Motor neuron (in vitro differentiated cells): ENCODE measurements around the gene C2CD2. TPM values are rescaled to one million over a fixed set of nuclear protein-coding genes. Genes with fewer than 3 reads are reported as not detected.
"Not testable (repeated sequence)": the region's sequence is repeated elsewhere in the genome, so short reads cannot be mapped to it uniquely, and the experiment has no call there.

ENCODE experiments used
- ATAC-seq, 8 experiments: fragments of 200-7000 bp; cut with Tn5 transposase; replicated peaks in 6 of 8; 2 replicates each; pipeline ENCODE4 v1.8.0; 2021; ENCODE audit warnings: mild to moderate bottlenecking in 8 of 8, moderate library complexity in 8 of 8
- H3K27ac ChIP-seq, 2 donors: fragments of 250-450 bp; sonication (Bioruptor Pico); 2 replicates each; pipeline ENCODE4 v1.9.0; 2021; ENCODE audit warnings: antibody characterized with exemption in 2 of 2, mild to moderate bottlenecking in 2 of 2, moderate library complexity in 1 of 2
- H3K4me1 ChIP-seq, 2 donors: fragments of 250-450 bp; sonication (Bioruptor Pico); replicated peaks in 1 of 2; 2 replicates each; pipeline ENCODE4 v1.6.1; 2021; ENCODE audit warnings: antibody characterized with exemption in 2 of 2, mild to moderate bottlenecking in 2 of 2, moderate library complexity in 1 of 2
- H3K4me3 ChIP-seq, 5 donors: fragments of 250-450 bp; sonication (Bioruptor Pico); 2 replicates each; pipeline ENCODE4 v1.9.0; 2021; ENCODE audit warnings: antibody characterized with exemption in 5 of 5, mild to moderate bottlenecking in 5 of 5, moderate library complexity in 4 of 5
- WGBS, 10 experiments: fragments of 450-650 bp; shearing (Covaris generic); methylation state at CpG; one replicate each; pipeline ENCODE4 v1.0.0; 2022; 5-methylcytosine and 5-hydroxymethylcytosine counted together
- in situ Hi-C, 9 experiments: fragments of 400-800 bp; cut with MboI; loops; one replicate each; pipeline ENCODE4 v1.15.0; 2021; ENCODE audit warnings: low sequenced_read_pairs in 9 of 9, low pct_unique_long_range_greater_than_20kb in 2 of 9; ENCODE audit not compliant: unreplicated experiment in 9 of 9
- total RNA-seq, 8 experiments: library from RNA; unstranded; fragments of 300-600 nt; gene quantifications; 2 replicates each; pipeline versions ENCODE4 v1.2.3 to v1.2.4, GENCODE V29; 2022

The C2CD2 gene
- total RNA-seq, 8 experiments from 2014 or later, result 3.5 to 22.3 (median 6.6) TPM

DNA sequence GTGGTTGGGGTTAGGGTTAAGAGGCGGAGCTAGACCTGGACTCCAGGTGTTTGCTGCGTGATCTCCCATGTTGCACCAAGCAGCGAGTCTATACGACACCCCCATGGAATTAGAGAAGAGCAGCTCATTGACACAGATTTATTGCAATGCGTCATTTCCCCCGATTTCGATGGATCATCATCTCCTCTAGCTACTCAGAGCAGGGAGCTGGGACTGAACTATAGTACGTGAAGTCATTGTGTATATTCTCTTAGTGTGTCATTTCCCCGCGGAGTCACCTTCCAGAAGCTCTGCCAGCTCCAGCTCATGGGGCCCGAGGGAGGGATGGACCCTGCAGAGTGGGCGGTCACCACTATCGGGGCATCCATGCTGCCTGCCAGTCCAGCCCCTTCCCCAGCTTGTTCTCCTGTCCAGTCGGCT, 7.5 kb upstream of the C2CD2 start:
- Histone ChIP-seq H3K4me1 (peaks cover 0 to 2% of the 10 kb centered on the region in 2 donors), H3K27ac (no peak overlapping the region), H3K4me3 (no peak overlapping the region)
- in situ Hi-C loops, result no loop called here
- WGBS, 10 experiments, result 81 to 100% (median 87%) methylated on average over 1 to 10 of the region's 14 CpGs; no CpG with 5 or more reads in 3 of the 10 experiments
- ATAC-seq, result peak in 3 of 8 experiments; percentile 32 to 59 (median 35)

DNA sequence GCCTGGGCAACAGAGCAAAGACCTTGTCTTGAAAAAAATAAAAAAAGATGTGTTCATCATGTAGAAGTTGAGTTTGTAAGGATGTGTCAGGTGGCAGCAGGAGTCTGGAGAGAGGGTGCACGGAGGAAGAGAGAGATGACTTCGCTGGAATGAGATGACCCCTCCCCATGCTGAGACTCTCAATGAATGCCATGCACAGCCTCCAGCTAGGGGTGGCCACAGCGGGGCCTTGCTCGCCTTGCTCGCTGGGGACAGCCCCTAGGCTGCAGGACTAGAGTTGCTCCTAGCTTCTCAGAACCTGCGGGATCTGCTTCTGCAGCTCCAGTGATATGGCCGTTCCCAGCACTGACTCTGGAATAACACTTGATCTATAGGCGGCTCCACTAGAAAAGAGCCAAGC, 6.6 kb upstream of the C2CD2 start:
- in situ Hi-C loops, result no loop called here
- 20 to 100% (median 80%) methylated on average over 1 to 8 of the region's 8 CpGs; no CpG with 5 or more reads in 4 of the 10 experiments for WGBS, 10 experiments
- ATAC-seq, result no peak
- Histone ChIP-seq H3K27ac (no peak overlapping the region), H3K4me1 (peaks cover 0 to 2% of the 10 kb centered on the region in 2 donors), H3K4me3 (no peak overlapping the region)

DNA sequence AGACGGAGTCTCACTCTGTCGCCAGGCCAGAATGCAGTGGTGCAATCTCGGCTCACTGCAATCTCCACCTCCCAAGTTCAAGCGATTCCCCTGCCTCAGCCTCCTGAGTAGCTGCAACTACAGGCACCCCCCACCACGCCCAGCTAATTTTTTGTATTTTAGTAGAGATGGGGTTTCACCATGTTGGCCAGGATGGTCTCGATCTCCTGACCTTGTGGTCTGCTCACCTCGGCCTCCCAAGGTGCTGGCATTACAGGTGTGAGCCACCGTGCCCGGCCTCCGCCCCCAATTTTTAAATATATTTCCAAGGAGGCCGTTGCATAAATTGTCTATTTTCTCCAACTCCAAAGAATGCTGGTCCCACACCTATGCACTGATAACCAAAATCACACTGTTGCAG, 5.9 kb upstream of the C2CD2 start:
- in situ Hi-C loops, H3K4me1 ChIP-seq, ATAC-seq, H3K4me3 ChIP-seq, H3K27ac ChIP-seq: not testable (repeated sequence)
- WGBS, 10 experiments, result 86 to 100% (median 95%) methylated on average over 1 to 10 of the region's 11 CpGs; no CpG with 5 or more reads in 4 of the 10 experiments

DNA sequence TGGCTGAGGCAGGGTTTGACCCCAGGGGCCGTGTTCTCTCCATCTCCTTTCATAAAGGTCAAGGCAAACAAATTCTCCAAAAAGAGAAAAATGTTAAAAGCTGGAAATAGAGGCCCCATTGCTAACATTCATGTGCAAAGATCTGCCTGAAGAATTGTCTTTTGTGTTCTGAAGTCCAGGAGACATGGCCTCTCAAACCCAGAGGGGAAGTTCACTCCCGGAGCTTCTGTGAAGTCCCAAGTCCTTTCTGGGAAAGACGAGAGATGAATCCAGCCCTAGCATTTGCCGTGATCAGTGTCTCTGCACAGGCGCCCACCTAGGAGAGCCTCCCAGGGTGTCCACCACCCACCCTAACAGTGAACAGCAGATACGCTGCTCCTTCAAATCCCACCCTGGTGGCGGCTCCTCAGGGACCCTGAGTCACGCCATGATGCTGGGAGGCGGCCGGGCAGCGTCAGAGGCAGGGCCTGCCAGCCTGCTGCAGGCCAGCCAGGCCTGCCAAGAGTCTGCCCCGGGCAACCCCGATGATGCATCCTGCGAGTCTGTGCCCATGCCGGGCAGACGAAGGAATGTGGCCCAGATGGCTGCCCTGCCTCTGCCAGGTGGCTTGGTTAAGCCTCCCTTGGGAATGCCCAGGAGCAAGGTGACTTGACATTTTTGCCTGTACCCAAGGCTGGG, 5.2 kb upstream of the C2CD2 start:
- ATAC-seq, result no peak
- Histone ChIP-seq H3K27ac (no peak overlapping the region), H3K4me1 (peaks cover 0 to 6% of the 10 kb centered on the region in 2 donors), H3K4me3 (no peak overlapping the region)
- 80 to 90% (median 83%) methylated on average over 1 to 3 of the region's 16 CpGs; no CpG with 5 or more reads in 6 of the 10 experiments for WGBS, 10 experiments
- in situ Hi-C loops, result no loop called here

DNA sequence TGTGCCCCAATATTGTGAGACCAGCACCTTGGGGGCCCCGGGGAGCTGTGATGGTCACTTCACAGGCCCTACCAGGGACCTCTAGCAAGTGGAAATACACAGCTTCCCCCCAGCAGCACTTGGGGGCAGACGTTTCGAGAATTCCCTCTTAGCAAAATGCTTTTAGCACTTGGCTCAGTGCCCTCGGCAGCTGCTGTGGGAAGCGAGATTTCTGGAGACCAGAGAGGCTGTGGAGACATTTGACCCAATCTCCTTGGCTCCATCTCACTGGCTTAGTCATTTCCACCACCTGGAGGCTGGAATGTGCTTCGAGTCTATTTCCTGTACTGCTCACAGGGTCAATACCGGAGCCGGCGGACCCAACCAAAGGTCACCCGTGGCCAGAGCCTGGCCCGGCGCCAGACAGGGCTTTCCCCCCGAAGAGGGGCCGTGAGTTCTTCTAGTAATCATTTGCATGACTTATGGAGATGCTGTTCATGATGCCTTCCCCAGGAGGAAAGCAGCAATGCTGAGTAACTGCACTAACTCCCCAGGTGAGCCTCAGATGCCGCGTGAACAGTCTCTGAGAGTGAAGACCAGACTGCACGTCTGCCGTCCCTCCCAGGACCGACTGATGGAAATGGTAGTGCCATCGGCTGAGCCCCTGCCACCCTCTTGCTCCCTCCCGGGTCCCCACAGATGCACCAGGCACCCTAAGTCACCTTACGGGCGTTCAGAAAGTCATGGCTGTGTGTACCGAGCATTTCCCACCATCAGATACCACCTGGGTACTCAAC, 4.4 kb upstream of the C2CD2 start:
- peak in 2 of 8 experiments; percentile 6 to 30 for ATAC-seq
- peaks cover 0 to 4% of the 10 kb centered on the region in 2 donors for H3K4me1 ChIP-seq
- WGBS, 10 experiments, result 13 to 100% (median 60%) methylated on average over 1 to 13 of the region's 24 CpGs; no CpG with 5 or more reads in 1 of the 10 experiments
- H3K4me3 ChIP-seq, result no peak overlapping the region
- no peak overlapping the region for H3K27ac ChIP-seq
- in situ Hi-C loops, result no loop called here

DNA sequence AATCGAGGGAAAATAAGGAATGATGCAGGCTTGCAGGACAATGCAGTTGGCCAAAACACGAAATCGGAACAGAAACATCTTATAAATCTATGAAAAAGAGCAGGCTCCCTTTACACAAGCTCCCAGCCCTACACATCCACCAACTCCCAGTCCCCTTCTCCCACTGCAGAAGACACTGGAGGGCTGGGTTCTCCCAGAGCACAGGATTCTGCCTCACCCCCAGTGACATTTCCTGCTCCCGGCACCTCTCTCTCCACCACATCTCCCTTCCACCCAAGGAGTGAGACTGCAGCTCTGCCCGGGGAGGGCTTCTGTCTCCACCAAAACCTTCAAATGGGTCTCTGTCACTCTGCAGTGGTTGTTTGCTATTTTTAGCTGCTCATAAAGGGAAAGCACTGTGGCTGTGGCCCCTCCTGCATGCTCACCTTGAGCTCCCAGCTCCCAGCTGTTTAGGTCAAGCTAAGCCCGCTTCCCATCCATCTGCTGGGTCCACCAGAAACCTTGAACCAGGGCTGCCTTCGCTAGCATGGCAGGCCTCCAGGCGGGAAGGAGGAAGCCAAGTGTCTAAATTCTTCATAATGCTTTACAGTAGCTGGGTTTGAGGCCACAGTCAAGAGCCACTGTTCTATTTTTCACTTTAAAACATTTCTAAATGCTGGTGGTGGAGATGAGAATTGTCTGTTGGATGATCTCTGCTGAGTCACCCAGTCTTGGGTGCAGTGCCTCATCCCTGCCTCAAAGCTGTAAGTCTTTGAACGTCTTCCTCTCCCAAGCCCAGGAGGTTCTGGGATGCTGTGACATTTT, 3.3 kb upstream of the C2CD2 start:
- 50 to 100% (median 86%) methylated on average over 1 to 6 of the region's 9 CpGs; no CpG with 5 or more reads in 1 of the 10 experiments for WGBS, 10 experiments

DNA sequence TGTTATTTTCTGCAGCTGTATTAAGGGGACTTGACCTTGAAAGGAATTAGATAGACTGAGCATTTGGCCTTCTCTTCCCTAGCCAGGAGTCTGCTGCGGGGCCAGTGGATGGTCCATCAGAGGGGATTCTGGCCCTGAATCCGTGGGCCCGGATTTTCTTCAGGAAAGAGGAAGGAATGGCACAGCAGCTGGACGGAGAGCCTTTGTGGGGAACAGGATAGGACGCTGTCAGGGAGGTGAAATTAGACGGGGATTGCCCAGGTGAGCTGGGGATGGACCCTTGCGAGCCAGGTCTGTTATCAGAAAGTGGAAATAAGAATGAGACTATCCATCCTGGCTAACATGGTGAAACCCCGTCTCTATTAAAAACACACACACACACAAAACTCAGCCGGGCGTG, 1.7 kb upstream of the C2CD2 start:
- no peak overlapping the region for H3K27ac ChIP-seq
- in situ Hi-C loops, result no loop called here
- H3K4me1 ChIP-seq, result peaks cover 0 to 9% of the 10 kb centered on the region in 2 donors
- no peak overlapping the region for H3K4me3 ChIP-seq
- WGBS, 10 experiments, result 60 to 100% (median 83%) methylated on average over 2 to 3 of the region's 10 CpGs; no CpG with 5 or more reads in 5 of the 10 experiments
- no peak for ATAC-seq

More for the DNA sequence above, 3.3 kb upstream of the C2CD2 start:
- H3K4me3 ChIP-seq, result no peak overlapping the region
- peak in 1 of 8 experiments; percentile 4 for ATAC-seq
- peaks cover 0 to 9% of the 10 kb centered on the region in 2 donors for H3K4me1 ChIP-seq
- in situ Hi-C loops, result no loop called here
- H3K27ac ChIP-seq, result no peak overlapping the region

DNA sequence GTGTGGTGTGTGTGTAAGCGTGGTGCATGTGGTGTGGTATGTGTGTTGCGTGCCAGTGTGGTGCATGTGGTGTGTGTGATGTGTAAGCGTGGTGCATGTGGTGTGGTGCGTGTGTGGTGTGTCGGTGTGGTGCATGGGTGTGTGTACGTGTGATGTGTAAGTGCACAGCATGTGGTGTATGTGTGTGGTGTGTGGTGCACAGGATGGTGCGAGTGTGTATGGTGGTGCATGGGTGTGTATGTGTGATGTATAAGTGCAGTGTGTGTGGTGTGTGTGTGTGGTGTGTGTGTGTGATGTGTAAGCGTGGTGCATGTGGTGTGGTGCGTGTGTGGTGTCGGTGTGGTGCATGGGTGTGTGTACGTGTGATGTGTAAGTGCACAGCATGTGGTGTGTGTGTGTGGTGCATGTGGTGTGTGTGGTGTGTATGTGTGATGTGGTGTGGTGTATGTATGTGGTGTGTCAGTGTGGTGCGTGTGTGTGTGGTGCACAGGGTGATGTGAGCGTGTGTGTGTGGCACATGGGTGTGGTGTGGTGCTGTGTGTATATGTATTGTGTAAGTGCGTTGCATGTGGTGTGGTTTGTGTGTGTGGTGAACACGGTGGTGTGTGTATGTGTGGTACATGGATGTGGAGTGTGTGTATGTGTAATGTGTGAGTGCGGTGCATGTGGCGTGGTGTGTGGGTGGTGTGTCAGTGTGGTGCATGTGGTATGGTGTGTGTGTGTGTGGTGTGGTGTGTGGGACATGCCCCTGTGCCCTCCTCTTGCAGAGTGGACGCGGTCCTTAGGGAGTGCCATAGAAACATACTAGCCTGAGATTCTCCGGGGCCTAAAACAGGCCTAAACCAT, 1.1 kb upstream of the C2CD2 start:
- Histone ChIP-seq H3K4me3 (no peak overlapping the region), H3K4me1 (peaks cover 0 to 9% of the 10 kb centered on the region in 2 donors), H3K27ac (no peak overlapping the region)
- in situ Hi-C loops, result no loop called here
- 83 to 100% (median 93%) methylated on average over 1 to 8 of the region's 20 CpGs; no CpG with 5 or more reads in 1 of the 10 experiments for WGBS, 10 experiments
- no peak for ATAC-seq

DNA sequence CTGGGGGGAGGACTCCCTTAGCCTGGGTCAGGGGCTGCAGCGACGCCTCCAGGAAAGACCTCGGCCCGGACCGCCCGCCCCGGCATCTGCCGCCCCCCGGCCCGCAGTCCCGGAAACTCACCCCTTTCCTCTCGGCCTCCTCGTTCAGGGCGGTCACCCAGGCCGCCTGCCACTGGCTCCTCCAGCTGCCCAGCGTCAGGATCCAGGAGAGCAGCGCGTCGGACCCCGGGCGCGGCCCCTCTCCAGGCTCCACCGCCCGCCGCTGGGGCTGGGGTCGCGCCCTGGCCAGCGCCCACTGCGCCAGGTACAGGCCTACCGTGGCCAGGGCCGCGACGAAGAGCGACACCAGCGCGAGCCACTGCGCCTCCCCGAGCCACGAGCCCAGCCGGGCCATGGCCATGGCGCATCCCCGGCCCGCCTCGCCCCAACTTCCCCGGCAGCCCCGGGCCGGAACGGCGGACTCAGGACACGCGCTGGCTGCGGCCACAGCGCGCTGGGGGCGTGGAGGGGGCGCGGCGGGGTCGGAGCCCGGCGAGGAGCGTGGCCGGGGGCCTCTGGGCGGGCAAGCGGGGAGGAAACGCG, 478 bp downstream of the C2CD2 start:
- peak overlapping the region; percentile 31 to 52 (median 39) for H3K4me3 ChIP-seq
- no CpG with 5 or more reads among the region's 67 CpGs for WGBS, 10 experiments
- peaks cover 0 to 9% of the 10 kb centered on the region in 2 donors for H3K4me1 ChIP-seq
- no peak overlapping the region for H3K27ac ChIP-seq
- peak; percentile 43 to 62 (median 48) for ATAC-seq
- in situ Hi-C loops, result no loop called here

DNA sequence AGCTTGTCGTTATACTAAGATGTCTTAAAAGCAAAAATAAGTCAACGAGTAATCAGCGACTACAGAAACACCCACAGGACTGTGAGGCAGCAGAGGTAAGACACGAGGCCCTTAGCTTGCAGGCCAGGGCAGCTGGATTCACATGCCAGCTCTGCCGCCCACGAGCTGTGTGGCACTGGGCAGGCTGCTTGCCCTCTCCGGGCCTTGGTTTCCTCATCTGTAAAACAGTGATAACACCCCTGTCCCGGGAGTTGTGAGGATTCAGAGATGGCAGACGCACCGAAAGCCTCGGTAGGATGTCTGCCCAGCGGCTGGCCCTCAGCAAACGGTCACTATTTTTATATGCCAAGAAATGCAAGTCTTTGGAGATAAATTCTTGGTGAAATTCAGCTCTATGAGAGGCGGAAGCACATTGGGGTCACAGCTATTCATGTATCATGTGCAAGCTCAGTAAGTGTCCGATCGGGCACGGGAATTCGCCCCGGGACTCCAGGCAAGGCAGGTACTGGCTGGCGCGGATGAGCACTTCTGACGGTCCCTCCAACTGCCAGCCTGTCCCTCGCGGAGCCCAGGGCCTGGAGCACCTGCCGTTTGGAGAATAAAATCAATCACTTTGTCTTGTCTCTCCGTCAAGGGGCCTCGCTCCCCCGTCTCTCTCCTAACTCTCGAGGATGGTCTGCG, 1.1 kb downstream of the C2CD2 start:
- Histone ChIP-seq H3K4me1 (peaks cover 0 to 9% of the 10 kb centered on the region in 2 donors), H3K4me3 (peak overlapping the region; percentile 31 to 52 (median 39)), H3K27ac (no peak overlapping the region)
- 54 to 100% (median 74%) methylated on average over 2 to 16 of the region's 30 CpGs; no CpG with 5 or more reads in 2 of the 10 experiments for WGBS, 10 experiments
- in situ Hi-C loops, result no loop called here
- peak in 5 of 8 experiments; percentile 4 to 12 (median 8) for ATAC-seq

DNA sequence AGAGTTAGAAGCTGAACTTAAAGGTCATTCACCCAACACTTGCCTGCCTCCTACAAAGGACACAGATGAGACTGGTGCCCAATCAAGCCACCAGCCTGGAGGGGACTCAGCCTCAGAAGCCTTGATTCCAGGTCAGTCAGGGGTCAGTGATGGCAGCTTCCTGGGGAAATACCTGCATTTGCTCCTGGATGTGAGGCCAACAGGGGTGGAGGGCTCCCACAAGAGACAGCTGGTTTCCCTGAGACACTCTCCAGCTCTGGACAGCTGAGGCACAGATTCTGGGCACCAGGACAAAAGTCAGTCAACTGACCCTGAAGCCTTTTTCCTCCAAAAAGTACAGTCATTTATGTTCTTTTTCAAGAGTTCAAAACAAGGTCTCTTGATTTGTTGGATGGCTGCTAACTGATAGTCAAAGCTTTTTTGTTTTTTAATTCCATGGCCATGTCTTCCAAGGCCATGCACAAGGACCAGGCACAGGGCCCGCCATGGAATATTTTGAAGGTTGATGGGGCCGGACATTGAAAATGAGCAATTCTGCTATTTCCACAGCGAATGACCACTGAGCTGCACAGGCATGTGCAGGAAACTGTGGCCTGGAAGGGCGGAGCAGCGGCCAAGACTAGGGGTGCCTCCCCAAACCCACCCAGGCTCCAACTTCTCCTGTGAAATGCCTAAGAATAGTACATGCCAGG, 1.8 kb downstream of the C2CD2 start:
- H3K27ac ChIP-seq, result no peak overlapping the region
- H3K4me3 ChIP-seq, result no peak overlapping the region
- in situ Hi-C loops, result no loop called here
- WGBS, 10 experiments, result 60 to 100% (median 88%) methylated on average over 1 to 5 of the region's 5 CpGs; no CpG with 5 or more reads in 3 of the 10 experiments
- H3K4me1 ChIP-seq, result peaks cover 0 to 9% of the 10 kb centered on the region in 2 donors
- ATAC-seq, result no peak
